HTR-8/SVneo (cell line): ENCODE data around the gene FOXE3.

ENCODE experiments used
- DNase-seq: peaks from one replicate; pipeline ENCODE4 v3.0.0; 2011; ENCODE audit warnings: low spot score, mixed read lengths; ENCODE audit not compliant: insufficient read length
- FAIRE-seq: peaks from 2 replicates; lab custom pipeline; 2011; peaks lifted over from hg19 to GRCh38; lab: Jason Lieb, UNC

Gene FOXE3

GRCh38 chr1:47402591-47402990, 13.5 kb upstream of the FOXE3 start:
- FAIRE-seq: no peak
- DNase-seq: no peak

GRCh38 chr1:47403321-47403910, 12.7 kb upstream of the FOXE3 start:
- no peak for FAIRE-seq
- DNase-seq: no peak

- DNase-seq: no peak
- FAIRE-seq: no peak
These were observed 10.4 kb upstream of the FOXE3 start for GRCh38 chr1:47405697-47406096.

- DNase-seq (no peak), FAIRE-seq (no peak)
These were observed 9.1 kb upstream of the FOXE3 start for GRCh38 chr1:47406966-47407365.

GRCh38 chr1:47407481-47407880, 8.6 kb upstream of the FOXE3 start:
- no peak for FAIRE-seq
- DNase-seq: no peak

GRCh38 chr1:47409311-47410067, 6.6 kb upstream of the FOXE3 start:
- FAIRE-seq: peak; percentile 91

GRCh38 chr1:47410068-47410455, 6.0 kb upstream of the FOXE3 start:
- DNase-seq: no peak
- no peak for FAIRE-seq

More at GRCh38 chr1:47409311-47410067, 6.6 kb upstream of the FOXE3 start:
- peak; percentile 82 for DNase-seq

- DNase-seq (no peak), FAIRE-seq (no peak)
These were observed 4.6 kb upstream of the FOXE3 start for GRCh38 chr1:47411436-47411835.

- FAIRE-seq (no peak), DNase-seq (no peak)
These were observed 3.6 kb upstream of the FOXE3 start for GRCh38 chr1:47412437-47412836.

- no peak for FAIRE-seq
- no peak for DNase-seq
These were observed 459 bp downstream of the FOXE3 start for GRCh38 chr1:47416319-47417169.

- no peak for FAIRE-seq
- no peak for DNase-seq
These were observed 1.3 kb downstream of the FOXE3 start for GRCh38 chr1:47417170-47418044.

- FAIRE-seq (no peak), DNase-seq (no peak)
These were observed 2.0 kb downstream of the FOXE3 start for GRCh38 chr1:47418122-47418521.

- DNase-seq (no peak), FAIRE-seq (no peak)
These were observed 2.7 kb downstream of the FOXE3 start for GRCh38 chr1:47418681-47419325.

GRCh38 chr1:47420547-47420946, 4.5 kb downstream of the FOXE3 start:
- FAIRE-seq (no peak), DNase-seq (no peak)

- no peak for DNase-seq
- FAIRE-seq: no peak
These were observed 7.8 kb downstream of the FOXE3 start for GRCh38 chr1:47423872-47424271.

GRCh38 chr1:47424336-47424982, 8.4 kb downstream of the FOXE3 start:
- DNase-seq: no peak
- FAIRE-seq: no peak

- FAIRE-seq: no peak
- DNase-seq: no peak
These were observed 15.4 kb downstream of the FOXE3 start for GRCh38 chr1:47431534-47431933.

- FAIRE-seq: no peak
- DNase-seq: no peak
These were observed 16.3 kb downstream of the FOXE3 start for GRCh38 chr1:47432071-47433036.
